HFF-Myc (cell line): ENCODE results near the gene LDLRAD3.

ENCODE experiments used
- DNase-seq: peaks from one replicate; pipeline ENCODE4 v3.0.0-alpha.2; 2011; ENCODE audit warnings: low read depth; ENCODE audit errors: extremely low read depth
- H3K4me3 ChIP-seq: replicated peaks from 2 replicates; pipeline ENCODE4 v1.5.1; 2011; ENCODE audit warnings: low read depth, mild to moderate bottlenecking, control low read depth, low read length
- TF ChIP-seq, protein P1 (sequence below): IDR thresholded peaks from 2 replicates; pipeline ENCODE4 v1.5.1; 2012; ENCODE audit warnings: mild to moderate bottlenecking, low read depth, low read length, control low read depth; ENCODE audit errors: missing control alignments

The LDLRAD3 gene

DNA sequence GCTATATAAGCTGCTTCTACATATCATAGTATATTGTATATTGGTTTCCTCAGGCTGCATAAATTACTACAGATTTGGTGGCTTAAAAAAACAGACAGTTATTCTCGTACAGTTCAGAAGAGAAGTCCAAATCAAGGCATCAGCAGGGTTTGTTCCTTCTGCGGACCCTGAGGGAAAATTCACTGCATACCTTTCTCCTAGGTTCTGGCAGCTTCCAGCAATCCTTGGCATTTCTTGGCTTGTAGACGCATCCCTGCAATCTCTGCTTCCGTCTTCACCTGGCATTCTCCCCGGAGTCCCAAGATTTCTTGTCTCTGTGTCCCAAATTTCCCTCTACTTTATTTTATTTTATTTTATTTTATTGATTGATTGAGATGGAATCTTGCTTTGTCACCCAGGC lies 202.6 kb downstream of the LDLRAD3 start:
- TF ChIP-seq, protein P1, sequence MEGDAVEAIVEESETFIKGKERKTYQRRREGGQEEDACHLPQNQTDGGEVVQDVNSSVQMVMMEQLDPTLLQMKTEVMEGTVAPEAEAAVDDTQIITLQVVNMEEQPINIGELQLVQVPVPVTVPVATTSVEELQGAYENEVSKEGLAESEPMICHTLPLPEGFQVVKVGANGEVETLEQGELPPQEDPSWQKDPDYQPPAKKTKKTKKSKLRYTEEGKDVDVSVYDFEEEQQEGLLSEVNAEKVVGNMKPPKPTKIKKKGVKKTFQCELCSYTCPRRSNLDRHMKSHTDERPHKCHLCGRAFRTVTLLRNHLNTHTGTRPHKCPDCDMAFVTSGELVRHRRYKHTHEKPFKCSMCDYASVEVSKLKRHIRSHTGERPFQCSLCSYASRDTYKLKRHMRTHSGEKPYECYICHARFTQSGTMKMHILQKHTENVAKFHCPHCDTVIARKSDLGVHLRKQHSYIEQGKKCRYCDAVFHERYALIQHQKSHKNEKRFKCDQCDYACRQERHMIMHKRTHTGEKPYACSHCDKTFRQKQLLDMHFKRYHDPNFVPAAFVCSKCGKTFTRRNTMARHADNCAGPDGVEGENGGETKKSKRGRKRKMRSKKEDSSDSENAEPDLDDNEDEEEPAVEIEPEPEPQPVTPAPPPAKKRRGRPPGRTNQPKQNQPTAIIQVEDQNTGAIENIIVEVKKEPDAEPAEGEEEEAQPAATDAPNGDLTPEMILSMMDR: no peak
- H3K4me3 ChIP-seq: no peak overlapping the region
- no peak for DNase-seq

DNA sequence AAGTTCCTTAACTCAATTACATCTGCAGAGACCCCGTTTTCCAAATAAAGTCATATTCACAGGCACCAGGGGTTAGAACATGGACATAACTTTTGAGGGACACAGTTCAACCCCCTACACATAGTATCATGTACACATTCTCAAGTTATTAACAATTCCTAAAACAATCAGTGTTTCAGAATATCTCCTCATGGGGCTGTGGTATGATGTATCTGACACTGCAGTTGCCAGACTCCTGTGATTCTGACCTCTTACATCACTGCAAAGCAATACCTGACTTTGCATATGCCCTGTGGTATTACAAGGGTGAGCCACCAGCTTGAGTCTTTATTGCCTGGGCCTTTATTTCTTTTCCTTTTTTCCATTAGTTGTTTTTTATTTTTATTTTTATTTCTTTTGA lies 203.6 kb downstream of the LDLRAD3 start:
- H3K4me3 ChIP-seq: no peak overlapping the region
- TF ChIP-seq, protein P1: no peak
- DNase-seq: no peak

DNA sequence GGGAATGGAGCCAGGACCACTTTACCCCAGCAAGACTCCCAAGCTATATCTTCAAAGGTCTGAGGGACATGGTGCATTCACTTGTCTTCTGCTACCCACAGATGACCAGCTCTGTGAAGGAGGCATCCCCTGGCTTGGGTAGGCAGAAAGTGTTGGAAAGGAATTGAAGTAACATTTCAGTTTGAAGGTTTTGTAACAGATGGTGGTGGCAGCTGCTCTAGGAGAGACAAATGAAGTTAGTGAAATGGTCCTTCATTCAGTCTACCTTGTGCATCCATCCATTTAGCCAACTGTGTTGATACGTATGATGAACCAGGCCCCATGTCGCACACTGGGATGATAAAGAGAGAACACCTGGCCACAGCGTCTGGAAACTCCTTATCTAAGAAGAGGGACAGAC lies 204.8 kb downstream of the LDLRAD3 start:
- no peak for DNase-seq
- TF ChIP-seq, protein P1: no peak
- no peak overlapping the region for H3K4me3 ChIP-seq

DNA sequence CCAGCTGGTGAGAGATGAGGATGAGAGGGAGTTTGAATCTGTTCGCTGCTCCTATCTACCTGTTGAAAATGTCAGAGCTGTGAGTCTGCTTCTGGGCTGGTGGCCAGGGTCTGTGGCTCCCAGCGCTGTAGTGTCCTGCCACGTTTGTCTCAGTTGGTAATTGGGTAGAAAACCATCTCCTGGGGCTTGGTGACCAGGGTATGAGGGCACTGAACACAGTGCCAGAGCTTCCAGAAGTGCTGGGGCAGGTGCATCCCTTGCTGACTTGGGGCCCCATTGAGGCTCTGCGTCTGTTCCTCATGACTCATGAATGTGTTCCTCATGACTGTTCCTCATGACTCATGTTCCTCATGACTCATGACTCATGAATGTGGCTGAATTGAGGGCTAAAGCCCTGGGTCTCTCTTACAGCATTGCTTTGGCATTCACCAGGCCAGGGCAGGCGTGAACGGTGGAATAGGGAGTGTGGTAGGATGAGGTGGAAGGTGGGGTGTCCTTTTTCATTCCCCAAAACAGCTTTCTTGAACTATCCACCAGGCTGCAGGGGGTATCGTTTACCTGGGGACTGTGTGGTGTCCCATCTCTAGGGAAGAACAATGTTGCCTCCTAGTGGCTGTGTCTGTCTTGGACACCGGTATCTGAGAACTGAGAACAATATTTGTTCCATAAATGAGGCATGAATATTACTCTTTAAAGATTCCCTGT lies 205.8 kb downstream of the LDLRAD3 start:
- TF ChIP-seq, protein P1: peak; percentile 63
- no peak overlapping the region for H3K4me3 ChIP-seq
- peak; percentile 99 for DNase-seq

DNA sequence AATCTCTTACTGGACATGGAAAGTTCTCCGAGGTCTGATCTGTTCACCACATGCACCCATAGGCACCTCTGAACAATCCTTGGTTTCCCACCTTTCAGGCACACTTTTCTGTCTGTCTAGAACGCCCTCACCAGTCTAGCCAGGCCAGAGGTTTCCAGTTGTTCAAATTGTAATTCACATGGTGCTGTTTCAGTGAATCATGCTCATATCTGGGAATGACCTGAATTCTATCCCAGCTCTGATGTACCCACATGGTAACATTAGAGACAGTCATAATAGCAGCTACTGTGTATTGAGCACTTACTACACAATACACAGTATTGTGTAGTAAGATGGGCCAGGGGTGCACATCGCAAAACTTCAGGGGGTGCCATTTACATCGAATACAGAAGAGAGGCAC lies 207.1 kb downstream of the LDLRAD3 start:
- DNase-seq: no peak
- no peak overlapping the region for H3K4me3 ChIP-seq
- TF ChIP-seq, protein P1: no peak

DNA sequence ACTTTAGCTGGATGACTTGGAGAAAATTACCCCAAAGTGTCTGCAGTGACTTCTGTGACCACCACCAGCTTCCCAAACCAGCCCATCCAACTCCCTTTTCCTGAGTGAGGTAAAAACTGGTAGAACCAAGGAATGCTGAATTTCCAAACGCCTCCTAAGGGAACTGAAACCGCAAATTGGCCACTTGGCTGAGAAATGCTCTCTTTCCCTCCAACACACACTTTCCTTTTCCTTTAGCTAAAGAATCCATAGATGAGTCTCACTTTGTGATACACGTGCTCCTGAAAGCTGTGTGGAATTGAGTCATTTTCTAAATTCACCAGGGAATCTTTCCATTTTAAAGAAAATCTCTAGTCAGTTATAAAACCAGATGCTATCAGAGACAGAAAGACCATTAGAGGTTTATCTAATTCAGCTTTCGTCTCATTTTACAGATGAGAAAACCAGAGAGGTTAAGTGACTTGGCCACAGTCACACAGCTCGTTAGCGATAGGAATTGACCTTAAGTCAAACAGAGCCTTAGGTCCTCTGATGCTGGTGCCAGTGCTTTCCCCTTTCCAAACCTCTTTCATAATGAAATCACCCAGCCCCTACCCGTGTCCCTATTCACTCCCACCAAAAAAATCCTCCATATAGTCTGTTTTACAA lies 208.2 kb downstream of the LDLRAD3 start:
- no peak for DNase-seq
- H3K4me3 ChIP-seq: no peak overlapping the region
- TF ChIP-seq, protein P1: no peak
